ACHN (cell line): ENCODE measurements around the gene TGFBI.

Source experiments
- DNase-seq: peaks from one replicate; pipeline ENCODE4 v3.0.0-alpha.2; 2015
- in situ Hi-C: cut with HindIII; loops from 2 replicates; pipeline ENCODE4 v1.10.0; 2017; ENCODE audit warnings: low sequenced_read_pairs, low pct_ligation_motif_present, low pct_unique_long_range_greater_than_20kb

Gene TGFBI

DNA sequence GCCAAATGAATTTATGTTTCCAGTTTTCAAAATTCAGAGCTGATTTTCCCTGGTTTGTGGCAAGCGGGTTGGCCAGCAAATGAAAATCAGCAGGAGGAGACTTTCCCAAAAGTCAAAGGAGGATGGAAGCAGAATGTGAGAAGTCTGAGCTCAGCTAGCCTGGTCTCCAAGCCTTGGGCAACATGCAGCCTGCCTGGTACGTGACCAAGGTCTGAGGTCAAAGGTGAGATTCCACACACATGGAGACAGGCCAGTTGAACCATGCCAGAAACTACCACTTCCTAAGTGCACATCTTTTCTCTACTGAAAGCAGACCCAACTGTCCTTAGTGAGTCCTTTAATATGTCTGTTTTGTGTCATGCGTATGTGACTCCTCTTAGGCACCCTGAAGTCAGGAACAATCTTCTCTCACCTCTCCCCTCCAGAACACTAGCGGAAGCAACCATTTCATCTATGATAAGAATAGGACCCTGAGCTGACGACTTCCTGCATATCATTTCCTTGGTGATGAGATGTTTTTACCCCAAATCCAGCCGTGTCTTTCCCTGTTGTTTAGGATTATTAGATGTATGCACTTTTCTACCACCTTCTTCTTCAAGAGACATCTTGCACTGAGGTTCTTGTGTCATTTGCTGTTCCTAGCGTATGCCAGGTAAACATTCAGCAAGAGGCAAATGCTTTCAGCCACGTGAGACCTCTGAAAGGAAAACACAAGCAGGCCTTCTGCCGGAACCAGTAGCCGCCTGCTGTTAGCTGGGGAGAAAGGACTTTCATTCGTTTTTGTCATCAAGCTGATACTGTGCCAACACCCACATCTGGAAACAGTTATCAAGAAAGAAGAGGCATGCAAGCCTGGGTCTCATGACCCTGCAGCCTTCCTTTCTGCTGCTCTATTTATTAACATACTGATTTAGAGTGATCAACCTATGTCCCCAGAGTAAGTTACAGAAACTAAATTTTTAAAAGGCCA, 9.7 kb upstream of the TGFBI start:
- in situ Hi-C loops, result no loop called here
- DNase-seq, result no peak

DNA sequence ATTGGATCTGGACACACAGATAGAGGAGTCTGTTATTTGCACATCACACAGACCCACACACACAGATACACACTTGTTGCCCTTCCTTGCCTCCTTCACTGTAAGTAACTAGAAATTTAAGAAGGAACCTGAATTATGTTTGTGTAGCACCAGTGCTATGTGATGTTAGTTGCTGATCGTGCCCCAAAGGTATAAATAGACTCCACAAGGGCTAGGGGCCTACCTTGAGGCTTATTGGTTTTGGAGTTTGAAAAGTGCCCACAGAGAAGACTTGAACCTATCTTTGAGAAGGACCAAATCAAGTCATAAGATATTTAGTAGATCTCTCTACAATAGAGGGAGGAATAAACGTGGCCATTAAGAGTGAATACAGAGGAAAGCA, 8.8 kb upstream of the TGFBI start:
- in situ Hi-C loops, result no loop called here
- DNase-seq, result no peak

DNA sequence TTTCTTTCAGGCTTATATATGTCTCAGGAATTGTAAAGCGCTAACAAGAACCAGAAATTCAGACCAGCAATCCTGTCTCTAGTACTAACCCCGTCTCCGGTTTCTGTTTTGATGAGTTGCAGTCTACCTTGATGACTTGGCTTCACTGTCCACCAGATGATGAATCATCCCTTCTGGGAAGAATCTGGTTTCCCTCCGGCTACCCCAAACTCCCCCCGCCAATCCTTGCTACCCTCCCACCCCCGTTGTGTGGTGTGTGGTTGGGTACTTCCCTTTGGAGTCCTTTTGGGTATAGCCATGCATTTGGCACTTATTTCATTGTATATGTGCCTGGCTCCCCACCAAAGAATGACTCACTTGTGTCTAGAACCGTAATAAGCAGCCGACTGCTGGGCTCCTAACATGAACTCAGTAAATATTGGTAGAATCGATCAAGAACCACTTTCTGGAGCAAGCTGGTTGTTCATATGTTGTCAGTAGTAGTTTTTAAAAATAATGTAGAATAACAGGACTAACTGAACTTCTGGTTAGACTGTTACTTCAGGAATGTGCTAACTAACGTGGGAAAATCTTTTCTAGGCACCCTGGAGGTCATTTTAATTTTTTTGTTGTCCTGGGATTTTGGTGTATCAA, 8.3 kb upstream of the TGFBI start:
- DNase-seq, result peak; percentile 76
- in situ Hi-C loops, result no loop called here

DNA sequence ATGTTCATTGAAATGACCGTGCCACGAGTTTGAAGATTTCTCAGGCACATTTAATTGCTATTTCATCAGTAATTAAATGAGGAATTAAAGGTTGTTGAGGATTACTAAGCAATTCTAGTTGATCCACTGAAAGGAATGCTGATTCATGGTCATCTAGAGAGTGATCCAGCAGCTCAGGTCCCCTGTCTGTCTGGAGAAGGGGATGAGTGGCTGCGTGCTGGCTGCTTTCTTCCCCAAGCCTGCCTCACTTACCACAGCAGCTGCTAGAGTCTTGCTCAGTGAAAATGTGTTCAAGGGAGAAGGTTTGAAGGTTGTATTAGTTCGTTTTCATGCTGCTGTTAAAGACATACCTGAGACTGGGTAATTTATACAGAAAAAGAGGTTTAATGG, 7.8 kb upstream of the TGFBI start:
- peak; percentile 24 for DNase-seq
- in situ Hi-C loops, result no loop called here

DNA sequence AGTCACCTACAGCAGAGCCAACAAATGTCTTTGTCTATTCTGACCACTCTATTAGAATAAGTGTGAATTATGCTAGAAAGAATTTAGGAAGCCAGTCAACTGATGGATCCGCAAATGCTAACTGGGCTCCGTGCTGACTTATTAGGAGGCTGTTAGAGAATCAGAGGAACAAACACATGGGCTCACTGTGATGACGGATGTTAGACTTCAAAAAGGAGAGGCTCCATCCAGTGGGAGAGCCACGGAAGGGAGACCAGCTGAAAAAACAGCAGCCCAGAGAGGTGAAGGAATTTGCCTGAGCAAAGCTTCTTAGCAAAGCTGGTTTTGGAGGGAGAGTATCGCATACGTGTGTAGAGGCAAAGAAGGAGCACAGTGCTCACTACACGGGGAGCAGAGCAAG, 5.8 kb upstream of the TGFBI start:
- no peak for DNase-seq
- in situ Hi-C loops, result no loop called here

DNA sequence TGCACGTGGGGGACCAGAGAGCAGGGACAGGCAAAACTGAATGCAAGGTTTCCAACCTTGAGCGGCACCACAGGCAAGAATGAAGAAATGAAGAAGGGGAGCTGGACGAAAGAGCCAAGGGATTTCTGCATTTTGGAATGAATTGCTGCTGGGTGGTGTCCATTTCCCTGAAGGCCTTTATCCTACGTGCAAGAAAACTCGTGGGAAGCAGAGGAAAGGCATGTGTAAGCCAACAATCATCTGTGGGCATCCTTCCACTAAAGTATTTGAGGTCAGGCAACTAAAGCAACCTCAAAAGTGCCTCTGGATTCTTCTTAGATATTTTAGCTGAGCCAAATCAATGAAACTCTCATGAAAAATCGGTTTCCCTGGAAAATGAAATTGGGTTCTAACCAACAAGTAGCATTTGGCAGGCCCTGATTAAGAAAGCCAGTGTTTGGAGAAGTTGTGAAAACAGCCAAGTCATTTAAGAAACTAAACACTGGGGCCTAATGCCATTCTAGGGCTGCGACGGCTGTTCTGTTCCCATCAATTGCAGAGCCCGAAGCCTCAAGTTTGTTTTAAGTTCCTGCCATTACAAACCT, 4.7 kb upstream of the TGFBI start:
- in situ Hi-C loops, result no loop called here
- no peak for DNase-seq

DNA sequence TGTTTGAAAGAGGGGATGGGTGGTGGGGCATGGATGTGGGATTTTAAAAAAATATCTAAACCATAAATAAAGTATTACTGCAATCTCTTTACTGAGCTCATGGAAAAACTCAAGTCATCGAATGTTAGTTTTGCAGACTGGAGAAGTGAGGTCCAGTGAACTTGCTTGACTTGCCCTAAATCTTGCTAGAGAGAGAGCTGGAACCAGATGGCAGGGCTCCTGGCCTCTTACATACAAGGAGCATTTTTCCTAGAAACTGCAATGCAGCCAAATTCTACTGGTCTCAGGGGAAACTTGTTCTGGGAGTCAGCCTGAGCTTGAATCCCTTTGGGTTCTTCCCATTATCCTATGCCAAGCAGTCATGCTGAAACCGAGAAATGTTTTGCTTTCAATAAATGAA, 2.9 kb upstream of the TGFBI start:
- in situ Hi-C loops, result no loop called here
- DNase-seq, result no peak

DNA sequence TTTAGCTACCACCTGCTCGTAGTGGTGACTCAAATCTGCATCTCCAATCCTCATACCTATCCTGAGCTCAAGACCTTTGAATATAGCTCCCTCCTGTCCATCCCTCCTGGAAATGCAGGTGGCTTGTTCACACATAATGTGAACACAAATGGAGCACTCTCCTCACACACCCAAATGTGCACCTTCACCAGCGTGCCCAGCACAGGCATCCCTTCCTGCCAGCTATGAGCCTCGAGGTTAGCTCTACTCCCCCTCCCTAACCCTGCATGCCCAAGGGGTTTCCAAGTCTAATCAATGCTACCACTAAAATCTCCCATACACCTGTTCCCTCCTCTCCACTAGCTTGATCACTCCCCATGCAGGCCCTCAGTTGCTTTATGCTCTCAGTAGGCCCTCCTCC, 2.2 kb upstream of the TGFBI start:
- DNase-seq, result no peak
- in situ Hi-C loops, result no loop called here

DNA sequence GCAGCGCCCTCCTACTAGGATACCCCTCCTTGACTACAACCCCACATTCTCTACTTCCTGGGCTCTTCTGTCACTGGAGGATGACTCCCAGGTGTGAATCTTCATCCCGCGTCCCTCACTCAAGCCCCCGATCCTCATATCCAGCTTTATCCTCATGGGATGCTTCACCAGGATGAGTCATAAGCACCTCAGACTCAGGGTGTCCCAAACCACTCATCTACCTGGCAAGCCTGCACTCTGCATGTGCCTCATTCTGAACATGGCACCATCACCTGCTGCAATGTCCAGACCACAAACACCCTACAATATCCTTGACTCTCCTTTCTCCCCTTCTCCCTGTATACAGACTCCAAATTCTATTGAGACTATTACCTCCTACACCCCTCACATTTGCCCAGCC, 1.5 kb upstream of the TGFBI start:
- no peak for DNase-seq
- in situ Hi-C loops, result no loop called here

DNA sequence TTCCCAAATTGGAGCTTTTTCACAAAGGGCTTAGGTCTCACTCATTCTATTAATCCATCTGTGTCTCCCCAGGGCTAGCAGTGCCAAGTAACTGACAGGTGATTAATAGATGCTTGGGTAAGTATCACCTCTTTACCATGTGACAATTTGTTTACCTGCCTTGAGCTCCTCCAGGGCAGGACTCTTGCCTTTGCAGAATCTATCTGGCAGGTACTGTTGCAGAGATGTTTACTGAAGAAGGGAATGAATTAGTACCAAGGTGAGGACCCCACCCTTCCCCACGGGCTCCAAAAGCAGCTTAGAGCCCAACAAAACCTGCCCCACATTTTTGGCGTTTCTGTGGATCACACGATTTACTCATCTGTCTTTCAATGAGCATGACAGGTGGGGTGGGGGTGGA, 698 bp upstream of the TGFBI start:
- DNase-seq, result no peak
- in situ Hi-C loops, result no loop called here

DNA sequence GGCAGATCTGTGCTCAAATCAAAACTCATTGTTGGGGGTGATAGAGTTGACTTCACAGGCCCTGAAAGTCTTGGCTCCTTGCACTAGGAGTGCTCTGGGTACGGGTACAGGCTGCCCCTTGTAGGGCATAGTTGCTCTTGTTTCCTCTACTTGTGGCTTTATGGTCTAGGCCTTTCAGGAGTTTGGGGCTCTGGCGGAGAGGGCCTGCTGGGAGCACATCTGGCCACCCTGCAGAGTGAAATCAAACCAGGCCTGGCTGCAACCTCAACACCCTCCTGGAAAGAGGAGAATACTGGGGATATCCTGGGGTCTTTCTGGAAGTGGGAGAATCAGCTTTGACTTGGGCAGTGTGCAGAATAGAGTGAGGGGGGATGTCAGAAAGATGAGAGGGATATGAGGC, 1.5 kb downstream of the TGFBI start:
- in situ Hi-C loops, result no loop called here
- DNase-seq, result no peak

DNA sequence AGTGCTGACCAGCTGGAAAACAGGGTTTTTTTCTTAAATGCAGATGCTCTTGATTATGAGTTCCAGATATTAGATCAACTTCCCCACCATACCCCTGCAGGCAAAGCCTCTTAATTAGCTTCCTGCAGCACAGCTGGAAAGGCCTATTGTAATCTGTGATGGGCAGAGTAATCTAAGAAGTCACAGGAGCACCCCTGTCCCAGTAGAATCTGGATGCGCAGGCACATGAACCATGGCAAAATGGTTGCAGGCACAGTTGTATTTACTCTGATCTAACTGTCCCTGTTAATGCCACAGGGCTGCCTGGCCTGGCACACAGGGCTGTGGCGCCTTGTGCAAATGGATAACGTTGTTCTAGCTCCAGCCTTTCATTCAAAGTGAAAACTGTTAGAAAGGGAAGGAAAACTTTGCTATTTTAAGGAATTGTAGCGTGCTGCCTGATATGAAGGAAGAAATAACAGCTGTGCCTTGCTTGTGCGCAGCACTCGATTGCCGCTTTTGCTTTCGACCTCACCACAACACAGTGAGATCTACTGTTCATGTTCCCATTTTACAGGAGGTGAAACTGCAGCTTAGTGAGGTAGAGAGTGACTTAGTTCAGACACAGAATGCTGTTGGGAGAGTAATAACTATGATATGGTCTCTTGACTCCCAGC, 2.3 kb downstream of the TGFBI start:
- in situ Hi-C loops, result no loop called here
- no peak for DNase-seq

DNA sequence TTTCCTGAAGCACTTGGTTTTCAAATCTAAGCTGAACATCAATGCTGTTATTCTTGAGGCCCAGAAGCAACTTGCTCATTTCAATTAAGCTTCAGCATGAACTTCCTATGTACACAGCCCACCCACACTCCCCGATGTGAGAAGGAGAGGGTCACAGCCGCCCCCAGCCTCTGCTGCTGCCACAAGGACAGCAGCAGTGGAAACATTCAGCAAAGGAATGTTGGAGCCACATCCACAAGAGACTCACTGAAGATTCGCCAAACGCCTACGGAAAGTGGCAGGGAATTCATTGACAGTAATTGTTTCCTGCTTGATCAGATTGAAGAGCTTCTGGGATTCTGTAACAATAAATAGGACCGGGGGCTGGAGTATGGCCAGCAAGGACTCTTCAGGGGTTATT, 2.9 kb downstream of the TGFBI start:
- DNase-seq, result no peak
- in situ Hi-C loops, result no loop called here

DNA sequence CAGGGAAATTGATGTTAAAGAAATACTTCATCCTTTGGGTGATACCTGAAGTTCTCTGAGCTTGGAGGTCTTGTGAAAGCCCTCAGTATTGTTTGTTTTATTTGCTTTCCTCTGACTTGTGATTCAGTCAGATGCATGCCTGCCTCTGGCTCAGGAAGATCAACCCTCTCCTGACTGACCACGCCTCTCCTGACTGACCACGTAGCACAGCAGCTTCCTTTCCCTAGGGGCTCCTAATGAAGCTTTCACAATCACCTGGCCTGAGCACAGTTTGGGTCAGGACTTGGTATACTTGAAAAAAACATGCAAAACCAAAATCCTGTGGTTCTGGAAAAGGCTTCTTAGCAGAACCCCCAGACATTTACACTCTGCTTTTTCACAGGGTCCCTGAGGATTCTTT, 3.8 kb downstream of the TGFBI start:
- in situ Hi-C loops, result no loop called here
- no peak for DNase-seq

DNA sequence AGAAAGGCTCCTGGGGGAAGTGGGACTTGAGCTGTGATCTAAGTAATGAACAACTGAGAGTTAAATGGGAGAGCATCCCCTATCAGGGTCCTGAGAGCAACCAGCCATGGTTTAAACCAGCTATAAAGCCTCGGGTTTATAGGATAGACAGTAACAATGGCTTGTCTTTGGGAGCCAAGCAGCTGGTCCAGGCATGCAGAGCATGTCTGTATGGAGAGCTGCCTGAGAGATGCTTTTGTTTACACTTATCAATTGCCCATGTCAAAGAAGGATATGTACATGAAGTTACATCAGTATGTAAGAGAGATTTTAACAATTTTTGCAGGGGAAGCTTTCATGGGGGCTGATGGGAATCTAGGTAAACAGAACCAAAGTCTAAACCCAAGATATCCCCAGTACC, 4.4 kb downstream of the TGFBI start:
- in situ Hi-C loops, result no loop called here
- no peak for DNase-seq

DNA sequence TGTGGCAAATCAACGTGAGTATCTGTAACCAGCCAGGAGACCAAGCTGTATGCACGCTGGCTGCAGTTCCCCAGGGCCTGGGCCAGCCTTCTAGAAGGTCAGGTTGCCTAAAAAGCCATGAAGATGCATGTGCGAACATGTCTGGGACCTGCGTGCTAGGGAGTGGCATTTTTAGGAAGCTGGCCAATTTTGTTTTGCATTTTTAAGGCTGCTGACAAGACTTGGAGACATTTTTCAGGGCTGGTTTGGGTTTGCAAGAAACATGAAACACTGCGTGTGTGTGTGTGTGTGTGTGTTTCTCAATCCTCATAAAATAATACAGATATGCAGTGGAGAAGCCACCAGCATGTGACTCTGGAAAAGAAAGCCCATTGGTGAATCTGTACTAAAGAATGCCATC, 5.1 kb downstream of the TGFBI start:
- in situ Hi-C loops, result no loop called here
- no peak for DNase-seq

DNA sequence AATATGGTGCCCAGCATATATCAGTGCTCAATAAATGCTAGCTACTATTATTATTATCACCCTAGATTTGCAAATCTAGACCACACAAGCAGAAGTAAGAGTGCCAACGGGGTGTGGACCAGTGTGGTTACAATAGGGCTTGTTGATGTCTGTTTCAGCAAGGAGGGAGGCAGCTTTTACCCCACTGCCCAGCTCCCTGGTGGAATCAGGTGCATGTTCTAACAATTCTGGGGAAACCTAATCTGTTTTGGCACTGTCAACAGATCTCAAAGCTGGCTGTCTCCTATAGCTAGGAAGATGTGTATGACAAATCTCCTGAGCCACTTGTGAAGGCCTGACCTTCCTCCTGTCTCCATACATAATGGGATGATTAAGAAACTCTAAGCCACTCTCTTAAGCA, 5.7 kb downstream of the TGFBI start:
- in situ Hi-C loops, result no loop called here
- no peak for DNase-seq

DNA sequence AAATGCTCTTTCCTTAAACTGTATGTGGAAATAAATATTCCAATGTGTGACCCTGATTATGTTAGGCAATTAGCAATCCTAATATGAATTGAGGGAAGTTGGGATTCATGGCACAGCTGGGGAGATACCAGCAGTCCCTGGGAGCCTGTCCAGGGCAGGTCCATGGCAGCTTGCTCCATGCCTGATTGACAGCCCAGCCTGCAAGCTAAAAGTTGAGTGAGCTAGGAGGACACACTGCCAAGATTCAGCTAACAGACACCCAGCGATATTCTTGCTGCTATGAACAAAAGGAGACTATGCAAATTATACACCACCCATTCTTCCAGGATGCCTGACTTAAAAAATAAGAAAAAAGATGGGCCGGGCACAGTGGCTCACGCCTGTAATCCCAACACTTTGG, 6.2 kb downstream of the TGFBI start:
- in situ Hi-C loops, result no loop called here
- DNase-seq, result no peak

DNA sequence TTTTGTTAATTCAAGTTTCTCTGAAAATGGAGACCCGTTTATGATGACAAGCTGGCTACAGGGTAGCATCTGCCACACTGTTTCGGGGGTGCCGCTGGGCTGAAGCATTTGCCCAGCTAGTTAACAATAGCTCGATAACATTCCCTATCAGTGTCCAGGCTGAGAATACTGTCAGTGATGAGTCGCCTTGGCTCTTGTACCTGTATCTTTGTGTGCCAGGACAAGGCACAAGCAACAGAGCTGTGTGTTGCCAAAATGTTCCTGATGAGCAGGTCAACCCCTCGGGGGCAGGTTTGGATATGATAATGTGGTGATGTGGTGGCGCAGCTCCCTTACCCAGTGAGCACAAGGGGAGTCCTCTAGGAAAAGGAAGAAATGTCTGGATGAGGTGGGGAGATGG, 7.0 kb downstream of the TGFBI start:
- in situ Hi-C loops, result no loop called here
- DNase-seq, result no peak
